C4-2B (cell line): ENCODE data around the gene BNC2.

Experiments used
- CTCF ChIP-seq: fragments of 450-650 bp; conservative IDR thresholded peaks from 2 replicates; pipeline ENCODE4 v1.5.1; 2017; ENCODE audit warnings: mild to moderate bottlenecking
- ZFX ChIP-seq: fragments of 450-650 bp; IDR thresholded peaks from 2 replicates; pipeline ENCODE4 v1.6.1; 2017

- no peak for TF ChIP-seq CTCF
- TF ChIP-seq ZFX, result no peak
Measured at GRCh38 chr9:16672501-16672900, 198.0 kb downstream of the BNC2 start.
